OCI-LY1 (cell line): Measurements from ENCODE around the gene SOS1.

Source experiments
- H2AFZ ChIP-seq: fragments of 200-600 bp; sonication (generic), shearing (Covaris generic); 2 replicates; pipeline ENCODE4 v1.6.0; 2014; ENCODE audit warnings: antibody characterized with exemption, mild to moderate bottlenecking, low read length
- H3F3A ChIP-seq: fragments of 200-600 bp; sonication (generic), shearing (Covaris generic); 2 replicates; pipeline ENCODE4 v1.6.0; 2014; ENCODE audit warnings: mild to moderate bottlenecking, antibody characterized with exemption, low read length, moderate library complexity; ENCODE audit not compliant: insufficient read depth
- H3K27ac ChIP-seq: fragments of 200-600 bp; sonication (generic); 2 replicates; pipeline ENCODE4 v1.5.1; 2014; ENCODE audit warnings: low read length, mixed run types, mild to moderate bottlenecking, low read depth; ENCODE audit not compliant: poor library complexity, severe bottlenecking
- H3K27me3 ChIP-seq: fragments of 200-600 bp; sonication (generic); 2 replicates; pipeline ENCODE4 v1.6.0; 2014; ENCODE audit warnings: antibody characterized with exemption, mild to moderate bottlenecking, low read length, moderate library complexity; ENCODE audit not compliant: insufficient read depth
- H3K36me3 ChIP-seq: fragments of 200-600 bp; sonication (generic); 2 replicates; pipeline ENCODE4 v1.6.1; 2014; ENCODE audit warnings: mild to moderate bottlenecking, antibody characterized with exemption, low read length, moderate library complexity, mixed read lengths; ENCODE audit not compliant: insufficient read depth
- H3K4me1 ChIP-seq: fragments of 200-600 bp; sonication (generic); 2 replicates; pipeline ENCODE4 v1.5.1; 2014; ENCODE audit warnings: mild to moderate bottlenecking, low read length, moderate library complexity; ENCODE audit not compliant: insufficient read depth, severe bottlenecking
- H3K4me2 ChIP-seq: fragments of 200-600 bp; sonication (generic), shearing (Covaris generic); 2 replicates; pipeline ENCODE4 v1.6.1; 2014; ENCODE audit warnings: low read length
- H3K4me3 ChIP-seq: fragments of 200-600 bp; sonication (generic); 2 replicates; pipeline ENCODE4 v1.5.1; 2014; ENCODE audit warnings: low read length, low read depth, mild to moderate bottlenecking, mixed read lengths; ENCODE audit not compliant: poor library complexity, severe bottlenecking
- H3K79me2 ChIP-seq: fragments of 200-600 bp; shearing (Covaris generic); 2 replicates; pipeline ENCODE4 v1.6.1; 2016; ENCODE audit warnings: mixed run types, low read length, mixed read lengths; ENCODE audit not compliant: insufficient read depth
- H3K9ac ChIP-seq: fragments of 200-600 bp; sonication (generic), shearing (Covaris generic); 2 replicates; pipeline ENCODE4 v1.6.1; 2014; ENCODE audit warnings: mild to moderate bottlenecking, low read length, mixed read lengths
- H3K9me2 ChIP-seq: fragments of 200-600 bp; sonication (generic), shearing (Covaris generic); 2 replicates; pipeline ENCODE4 v1.6.1; 2014; ENCODE audit warnings: low read depth, mild to moderate bottlenecking, low read length, mixed read lengths
- H3K9me3 ChIP-seq: fragments of 200-600 bp; shearing (Covaris generic); 2 replicates; pipeline ENCODE4 v1.6.1; 2014; ENCODE audit warnings: low read length, mixed read lengths
- H4K20me1 ChIP-seq: fragments of 200-600 bp; sonication (generic), shearing (Covaris generic); 2 replicates; pipeline ENCODE4 v1.6.0; 2016; ENCODE audit warnings: mild to moderate bottlenecking, low read length; ENCODE audit not compliant: insufficient read depth
- EZH2 ChIP-seq: fragments of 200-600 bp; sonication (generic), shearing (Covaris generic); IDR thresholded peaks from 2 replicates; pipeline ENCODE4 v1.8.0; 2017; ENCODE audit warnings: borderline replicate concordance, mixed run types, mild to moderate bottlenecking, antibody characterized with exemption, low read length, moderate library complexity, mixed read lengths
- TF ChIP-seq, protein P1 (sequence below): fragments of 200-600 bp; sonication (generic), shearing (Covaris generic); IDR thresholded peaks from 2 replicates; pipeline ENCODE4 v1.5.1; 2017; ENCODE audit warnings: mild to moderate bottlenecking, antibody characterized with exemption, low read length, moderate library complexity, mixed read lengths

SOS1 gene

DNA sequence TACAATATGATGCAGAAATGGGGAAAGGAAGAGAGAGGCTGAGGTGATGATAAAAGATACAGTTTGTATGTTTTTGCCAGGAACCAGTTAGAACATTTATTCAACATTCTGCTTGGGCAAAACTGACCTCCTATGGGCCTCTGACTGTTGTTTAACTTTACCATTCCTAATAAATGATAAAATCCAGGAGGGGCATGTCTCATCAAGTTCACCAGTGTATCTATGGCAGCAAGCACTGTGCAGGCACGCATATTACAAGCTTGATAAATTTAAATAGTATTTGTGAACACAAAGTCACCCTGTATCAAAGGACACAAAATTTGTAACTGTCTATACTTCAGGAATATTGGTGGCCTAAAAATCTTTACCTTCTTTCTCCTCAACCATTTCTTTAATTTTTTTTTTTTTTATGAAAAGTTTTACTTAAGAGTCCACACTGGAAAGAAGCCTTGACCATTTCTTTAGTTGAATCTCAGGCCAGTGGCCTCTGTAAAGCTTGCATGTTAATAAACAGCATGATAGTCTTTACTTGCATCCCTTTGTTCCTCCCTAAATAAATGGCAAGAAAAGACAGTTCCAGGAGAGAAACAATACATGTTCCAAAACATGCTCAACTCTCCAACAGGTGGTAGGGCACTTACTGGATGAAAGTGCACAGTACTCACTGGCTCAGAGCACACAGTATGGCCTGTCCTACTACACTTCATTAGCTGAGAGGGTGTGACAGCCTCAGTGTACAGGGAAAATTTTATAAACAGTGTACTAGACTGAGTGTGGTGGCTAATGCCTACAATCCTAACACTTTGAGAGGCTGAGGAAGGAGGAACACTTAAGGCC lies 52.3 kb downstream of the SOS1 start:
- no peak overlapping the region for H3K27ac ChIP-seq
- no peaks in the 10 kb centered on the region for H3K9me3 ChIP-seq
- H2AFZ ChIP-seq = no peak overlapping the region
- no peak overlapping the region for H3K9ac ChIP-seq
- H4K20me1 ChIP-seq = peaks cover 3% of the 10 kb centered on the region; the same call in 1 of the 2 replicates
- no peaks in the 10 kb centered on the region for H3F3A ChIP-seq
- peaks cover 31% of the 10 kb centered on the region for H3K79me2 ChIP-seq
- H3K27me3 ChIP-seq = no peaks in the 10 kb centered on the region
- H3K4me1 ChIP-seq = no peaks in the 10 kb centered on the region
- no peaks in the 10 kb centered on the region for H3K9me2 ChIP-seq
- no peak overlapping the region for H3K4me3 ChIP-seq
- no peak for TF ChIP-seq EZH2
- TF ChIP-seq, protein P1, sequence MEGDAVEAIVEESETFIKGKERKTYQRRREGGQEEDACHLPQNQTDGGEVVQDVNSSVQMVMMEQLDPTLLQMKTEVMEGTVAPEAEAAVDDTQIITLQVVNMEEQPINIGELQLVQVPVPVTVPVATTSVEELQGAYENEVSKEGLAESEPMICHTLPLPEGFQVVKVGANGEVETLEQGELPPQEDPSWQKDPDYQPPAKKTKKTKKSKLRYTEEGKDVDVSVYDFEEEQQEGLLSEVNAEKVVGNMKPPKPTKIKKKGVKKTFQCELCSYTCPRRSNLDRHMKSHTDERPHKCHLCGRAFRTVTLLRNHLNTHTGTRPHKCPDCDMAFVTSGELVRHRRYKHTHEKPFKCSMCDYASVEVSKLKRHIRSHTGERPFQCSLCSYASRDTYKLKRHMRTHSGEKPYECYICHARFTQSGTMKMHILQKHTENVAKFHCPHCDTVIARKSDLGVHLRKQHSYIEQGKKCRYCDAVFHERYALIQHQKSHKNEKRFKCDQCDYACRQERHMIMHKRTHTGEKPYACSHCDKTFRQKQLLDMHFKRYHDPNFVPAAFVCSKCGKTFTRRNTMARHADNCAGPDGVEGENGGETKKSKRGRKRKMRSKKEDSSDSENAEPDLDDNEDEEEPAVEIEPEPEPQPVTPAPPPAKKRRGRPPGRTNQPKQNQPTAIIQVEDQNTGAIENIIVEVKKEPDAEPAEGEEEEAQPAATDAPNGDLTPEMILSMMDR = no peak
- H3K36me3 ChIP-seq = peaks cover 15% of the 10 kb centered on the region; the same call in 1 of the 2 replicates
- H3K4me2 ChIP-seq = no peak overlapping the region

DNA sequence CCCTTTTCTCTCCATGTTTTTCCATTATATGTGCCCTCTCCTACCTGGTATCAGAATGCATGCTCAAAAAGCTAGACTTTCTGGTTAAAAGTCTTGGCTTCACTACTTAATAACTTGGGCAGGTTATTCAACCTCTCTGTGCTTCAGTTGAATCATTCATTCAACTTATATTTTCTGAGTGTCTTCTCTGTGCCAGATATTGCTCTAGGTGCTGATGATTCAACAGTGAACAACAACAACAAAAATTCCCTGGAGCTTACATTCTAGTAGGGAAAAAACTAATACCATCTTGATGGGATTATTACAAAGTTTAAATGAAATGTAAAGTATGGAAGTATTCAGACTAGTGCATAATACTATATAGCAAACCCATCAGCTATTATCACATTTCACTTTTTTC lies 55.2 kb downstream of the SOS1 start:
- Histone ChIP-seq H3K36me3 (peaks cover 15% of the 10 kb centered on the region; the same call in 1 of the 2 replicates), H2AFZ (no peak overlapping the region), H3K79me2 (peaks cover 10% of the 10 kb centered on the region), H3K4me2 (no peak overlapping the region), H3K27ac (no peak overlapping the region), H3K9me3 (no peaks in the 10 kb centered on the region), H3K4me3 (no peak overlapping the region), H3F3A (peaks cover 3% of the 10 kb centered on the region; the same call in 1 of the 2 replicates), H3K9ac (no peak overlapping the region), H4K20me1 (no peaks in the 10 kb centered on the region), H3K4me1 (no peaks in the 10 kb centered on the region), H3K27me3 (no peaks in the 10 kb centered on the region), H3K9me2 (no peaks in the 10 kb centered on the region)
- TF ChIP-seq EZH2 = no peak
- TF ChIP-seq, protein P1 = no peak

DNA sequence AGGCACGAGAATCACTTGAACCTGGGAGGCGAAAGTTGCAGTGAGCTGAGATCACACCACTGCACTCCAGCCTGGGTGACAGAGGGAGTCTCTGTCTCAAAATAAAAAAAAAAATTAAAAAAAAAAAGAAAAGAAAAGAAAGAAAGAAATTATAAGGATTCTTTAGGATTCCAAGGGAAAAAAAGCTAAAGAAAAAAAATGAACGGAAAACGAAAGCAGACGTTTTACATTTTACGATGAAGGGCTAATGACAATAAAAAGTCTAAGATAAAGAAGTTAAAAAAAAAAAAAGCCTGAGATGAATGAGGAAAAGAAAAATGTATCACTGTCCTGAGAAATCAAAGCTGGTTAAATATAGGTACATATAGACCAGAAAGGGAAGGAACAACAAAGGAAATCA lies 58.5 kb downstream of the SOS1 start:
- H3K9me3 ChIP-seq = no peaks in the 10 kb centered on the region
- no peaks in the 10 kb centered on the region for H3K79me2 ChIP-seq
- no peak overlapping the region for H3K9ac ChIP-seq
- no peak overlapping the region for H3K4me3 ChIP-seq
- H3K36me3 ChIP-seq = peaks cover 15% of the 10 kb centered on the region; the same call in 1 of the 2 replicates
- H4K20me1 ChIP-seq = no peaks in the 10 kb centered on the region
- H3K4me2 ChIP-seq = no peak overlapping the region
- TF ChIP-seq, protein P1 = no peak
- TF ChIP-seq EZH2 = no peak
- H2AFZ ChIP-seq = no peak overlapping the region
- H3K9me2 ChIP-seq = no peaks in the 10 kb centered on the region
- no peaks in the 10 kb centered on the region for H3K27me3 ChIP-seq
- H3K27ac ChIP-seq = no peak overlapping the region
- peaks cover 3% of the 10 kb centered on the region; the same call in 1 of the 2 replicates for H3F3A ChIP-seq
- no peaks in the 10 kb centered on the region for H3K4me1 ChIP-seq
